HepG2 (cell line): ENCODE data around the gene LHFPL6. TPM values are rescaled to one million over a fixed set of nuclear protein-coding genes. Genes with fewer than 3 reads are reported as not detected.

ENCODE experiments used
- ATAC-seq: fragments of 200-7000 bp; cut with Tn5 transposase; 3 replicates; pipeline ENCODE4 v1.9.1; 2020; ENCODE audit warnings: mild to moderate bottlenecking, moderate library complexity
- BruUV-seq: library from RNA; stranded (reverse); fragments of 400-500 nt; replicated peaks from 2 replicates; lab custom pipeline; 2021; lab: Mats Ljungman, UMichigan
- CTCF ChIA-PET: fragments of 300-600 bp; formaldehyde crosslinking; extraction: SDS; loops from one replicate; lab custom pipeline; 2021; ENCODE audit warnings: low total read pairs, inconsistent platforms, low intra/inter-chr PET ratio; lab: Yijun Ruan, JAX
- POLR2A ChIA-PET: fragments of 350-600 bp; sonication (Branson Sonifier 250); formaldehyde crosslinking; loops from one replicate; lab custom pipeline; 2020; ENCODE audit warnings: antibody characterized with exemption, inconsistent platforms; lab: Yijun Ruan, JAX
- DNase-seq: peaks from one replicate; pipeline ENCODE4 v3.0.0-alpha.2; 2015; ENCODE audit warnings: low spot score
- FAIRE-seq: peaks from 3 replicates; lab custom pipeline; 2011; peaks lifted over from hg19 to GRCh38; lab: Jason Lieb, UNC
- H2AFZ ChIP-seq: one replicate; pipeline ENCODE4 v1.6.1; 2011; ENCODE audit warnings: low read length, inconsistent platforms
- H3K27ac ChIP-seq: fragments of 300-600 bp; 3 replicates; pipeline ENCODE4 v1.8.0; 2011; ENCODE audit warnings: mixed run types, mild to moderate bottlenecking, mixed read lengths, low read length, inconsistent platforms; ENCODE audit not compliant: insufficient read depth; ENCODE audit errors: extremely low read length
- H3K27me3 ChIP-seq, 2 experiments: fragments of 200-600 bp in 1 of 2; 2 replicates in 1 of 2; 3 replicates in 1 of 2; pipeline versions ENCODE4 v1.6.0 to v1.8.0; 2011; ENCODE audit warnings: low read length in 2 of 2, mild to moderate bottlenecking in 2 of 2, moderate library complexity in 2 of 2, inconsistent platforms in 1 of 2; ENCODE audit not compliant: insufficient read depth in 2 of 2, control insufficient read depth in 1 of 2
- H3K36me3 ChIP-seq, 2 experiments: fragments of 200-600 bp in 1 of 2; replicated peaks in 1 of 2; 2 replicates in 1 of 2; 3 replicates in 1 of 2; pipeline versions ENCODE4 v1.5.1 to v1.8.0; 2011; ENCODE audit warnings: low read length in 2 of 2, inconsistent platforms in 1 of 2; ENCODE audit not compliant: insufficient read depth in 2 of 2, control insufficient read depth in 1 of 2
- H3K4me1 ChIP-seq: 2 replicates; pipeline ENCODE4 v1.5.1; 2012; ENCODE audit warnings: low read length, inconsistent platforms; ENCODE audit not compliant: insufficient read depth
- H3K4me2 ChIP-seq: 2 replicates; pipeline ENCODE4 v1.6.0; 2011; ENCODE audit warnings: low read depth, low read length, inconsistent platforms
- H3K4me3 ChIP-seq, 3 experiments: fragments of 200-600 bp in 1 of 3; sonication (generic), shearing (Covaris generic) in 1 of 3; replicated peaks in 1 of 3; 2 replicates each; pipeline ENCODE4 v1.5.1; 2011 to 2016; ENCODE audit warnings: low read length in 3 of 3, inconsistent platforms in 2 of 3, low read depth in 2 of 3, mild to moderate bottlenecking in 2 of 3, control low read depth in 1 of 3, mixed read lengths in 1 of 3; ENCODE audit not compliant: insufficient read depth in 1 of 3
- H3K79me2 ChIP-seq: one replicate; pipeline ENCODE4 v1.6.1; 2011; ENCODE audit warnings: low read length, inconsistent platforms; ENCODE audit not compliant: insufficient read depth
- H3K9ac ChIP-seq: 2 replicates; pipeline ENCODE4 v1.6.0; 2011; ENCODE audit warnings: mild to moderate bottlenecking, low read depth, low read length, inconsistent platforms; ENCODE audit not compliant: insufficient read depth
- H3K9me3 ChIP-seq: 2 replicates; pipeline ENCODE4 v1.5.1; 2012; ENCODE audit warnings: mild to moderate bottlenecking, low read length
- H4K20me1 ChIP-seq: 2 replicates; pipeline ENCODE4 v1.6.0; 2011; ENCODE audit warnings: inconsistent platforms, mild to moderate bottlenecking, low read length, moderate library complexity; ENCODE audit not compliant: insufficient read depth
- MAFF ChIP-seq: IDR thresholded peaks from 2 replicates; pipeline ENCODE4 v1.6.1; 2011; ENCODE audit warnings: low read depth, low read length, improper control_type of control experiment
- MAFK ChIP-seq, 2 experiments: IDR thresholded peaks in 1 of 2; conservative IDR thresholded peaks in 1 of 2; 2 replicates each; pipeline ENCODE4 v1.6.1; 2011; ENCODE audit warnings: improper control_type of control experiment in 2 of 2, low read length in 2 of 2
- PPARG ChIP-seq: conservative IDR thresholded peaks from 2 replicates; pipeline ENCODE4 v1.6.1; 2016; ENCODE audit warnings: missing biosample characterization, missing genetic modification reagents
- TGIF2 ChIP-seq: IDR thresholded peaks from 2 replicates; pipeline ENCODE4 v1.6.1; 2016; ENCODE audit warnings: control low read depth, missing compliant biosample characterization
- WGBS: methylation state at CpG from one replicate; pipeline ENCODE4 v1.1.6; 2017; ENCODE audit warnings: low lambda C conversion rate; 5-methylcytosine and 5-hydroxymethylcytosine counted together
- in situ Hi-C: cut with HindIII; loops from 2 replicates; pipeline ENCODE4 v1.10.0; 2017; ENCODE audit warnings: low pct_unique_long_range_greater_than_20kb; ENCODE audit not compliant: extremely low pct_ligation_motif_present
- intact Hi-C: fragments of 100-400 bp; cut with micrococcal nuclease; formaldehyde crosslinking; loops from one replicate; pipeline ENCODE4 v1.10.0; 2022; ENCODE audit not compliant: unreplicated experiment
- polyA plus RNA-seq, 8 experiments: library from polyadenylated mRNA; depleted of rRNA in 3 of 8; stranded (reverse) in 7 of 8; unstranded in 1 of 8; fragments of >200 nt; fragmentation: Illumina TruSeq in 4 of 8; extraction: Trizol in 4 of 8; gene quantifications; 2 replicates each; pipeline versions ENCODE4 v1.2.1 to v1.2.3, GENCODE V29; 2011 to 2016; ENCODE audit warnings: low read depth in 4 of 8, missing spikeins in 1 of 8, mixed read lengths in 1 of 8; ENCODE audit not compliant: insufficient read depth in 1 of 8
- total RNA-seq, 5 experiments: library from RNA; depleted of rRNA; stranded (reverse); fragments of >200 nt; fragmentation: Illumina TruSeq; extraction: Trizol; gene quantifications; 2 replicates each; pipeline ENCODE4 v1.2.3, GENCODE V29; 2016; ENCODE audit warnings: low read depth in 1 of 5

Gene LHFPL6
- total and polyA plus RNA-seq, 2 of the 13 experiments (the other 11 are each of a cell fraction or from before 2014, with no cell fraction given) = not detected

DNA sequence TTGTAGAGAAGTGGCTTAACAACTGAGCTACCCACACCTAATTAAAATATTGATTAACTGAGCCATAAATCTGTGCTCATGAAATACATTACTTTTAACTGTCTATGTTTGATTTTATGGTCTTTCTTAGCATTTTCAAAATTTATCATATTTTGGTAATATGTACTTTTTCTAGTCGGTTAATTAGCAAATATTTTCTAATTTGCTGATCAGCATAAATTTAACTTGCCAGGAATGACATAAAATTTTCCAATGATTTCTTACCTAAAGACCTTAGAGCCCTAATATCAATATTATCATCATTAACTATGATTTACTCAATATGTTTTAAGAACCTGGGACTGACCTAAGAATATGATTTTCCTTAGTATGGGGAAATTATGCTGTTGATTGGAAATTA is 32.6 kb upstream of the LHFPL6 start:
- H3K36me3 ChIP-seq = no peaks in the 10 kb centered on the region
- no peaks in the 10 kb centered on the region for H3K4me1 ChIP-seq
- no peaks in the 10 kb centered on the region for H3K9me3 ChIP-seq
- POLR2A ChIA-PET = no interaction called here
- TF ChIP-seq MAFK (conservative IDR thresholded peaks at IDR 0.05 in 1 of 2, IDR thresholded peaks at IDR 0.05 in 1 of 2; ENCODE audit: low read length in 2 of 2) (peak in 1 of 2 experiments; percentile 61; a peak in 3 of 4 replicates), PPARG (CRISPR knock-in tag) (no peak)
- TF ChIP-seq, all 625 proteins: peak for 1
- Histone ChIP-seq H3K27me3 (peaks cover 0 to 4% of the 10 kb centered on the region in 2 experiments; a peak in 1 of 5 replicates), H3K4me3 (no peak overlapping the region), H3K79me2 (no peaks in the 10 kb centered on the region), H3K4me2 (no peak overlapping the region), H2AFZ (no peak overlapping the region), H4K20me1 (no peaks in the 10 kb centered on the region), H3K27ac (no peak overlapping the region), H3K9ac (no peak overlapping the region)
- 3% methylated on average over 1 of the region's 1 CpG for WGBS
- FAIRE-seq (no peak), DNase-seq (no peak), ATAC-seq (no peak)
- CTCF ChIA-PET = no interaction called here
- no TSS peak for BruUV-seq
- intact Hi-C loops = no loop called here
- in situ Hi-C loops = no loop called here

- BruUV-seq = no TSS peak
- in situ Hi-C loops = no loop called here
- H2AFZ ChIP-seq = no peak overlapping the region
- no peak for DNase-seq
- H4K20me1 ChIP-seq = no peaks in the 10 kb centered on the region
- no peak overlapping the region for H3K9ac ChIP-seq
- ATAC-seq = no peak
- no peaks in the 10 kb centered on the region for H3K36me3 ChIP-seq
- no peak overlapping the region for H3K4me2 ChIP-seq
- CTCF ChIA-PET = no interaction called here
- no peaks in the 10 kb centered on the region for H3K79me2 ChIP-seq
- no peak overlapping the region for H3K27ac ChIP-seq
- H3K4me1 ChIP-seq = no peaks in the 10 kb centered on the region
- H3K9me3 ChIP-seq = no peaks in the 10 kb centered on the region
- no peak overlapping the region for H3K4me3 ChIP-seq
- TF ChIP-seq MAFF (peak; percentile 40; the same call in 1 of the 2 replicates), MAFK (conservative IDR thresholded peaks at IDR 0.05 in 1 of 2, IDR thresholded peaks at IDR 0.05 in 1 of 2; ENCODE audit: low read length in 2 of 2) (peak; percentile 27 to 69), TGIF2 (CRISPR knock-in tag) (no peak)
- TF ChIP-seq, all 625 proteins: peak for 2
- peaks cover 0 to 3% of the 10 kb centered on the region in 2 experiments; a peak in 1 of 5 replicates for H3K27me3 ChIP-seq
- intact Hi-C loops = no loop called here
- FAIRE-seq = no peak
- POLR2A ChIA-PET = no interaction called here
These were observed 30.0 kb upstream of the LHFPL6 start for GRCh38 chr13:39632994-39633393.
